GM18909 (cell line): Measurements from ENCODE around the gene MACO1.

Source experiments
- ATAC-seq: cut with Tn5 transposase; IDR thresholded peaks from one replicate; pipeline ENCODE4 v1.9.1; 2021; ENCODE audit warnings: mild to moderate bottlenecking; ENCODE audit not compliant: unreplicated experiment, poor library complexity

Gene MACO1

GRCh38 chr1:25517476-25518394 lies 87.0 kb downstream of the MACO1 start:
- no peak for ATAC-seq

GRCh38 chr1:25519624-25520023 lies 88.9 kb downstream of the MACO1 start:
- no peak for ATAC-seq

- ATAC-seq = no peak
Measured at GRCh38 chr1:25520446-25521061, 89.9 kb downstream of the MACO1 start.

GRCh38 chr1:25522031-25522655 lies 91.4 kb downstream of the MACO1 start:
- ATAC-seq = no peak

GRCh38 chr1:25523542-25523941 lies 92.8 kb downstream of the MACO1 start:
- no peak for ATAC-seq

GRCh38 chr1:25524568-25525360 lies 94.1 kb downstream of the MACO1 start:
- ATAC-seq = no peak

GRCh38 chr1:25525361-25525688 lies 94.6 kb downstream of the MACO1 start:
- no peak for ATAC-seq

- ATAC-seq = no peak
Measured at GRCh38 chr1:25526753-25527152, 96.1 kb downstream of the MACO1 start.

GRCh38 chr1:25527226-25527846 lies 96.6 kb downstream of the MACO1 start:
- ATAC-seq = no peak

GRCh38 chr1:25527946-25528595 lies 97.4 kb downstream of the MACO1 start:
- no peak for ATAC-seq

- no peak for ATAC-seq
Measured at GRCh38 chr1:25528881-25529517, 98.3 kb downstream of the MACO1 start.

GRCh38 chr1:25529518-25530185 lies 99.0 kb downstream of the MACO1 start:
- ATAC-seq = no peak

- ATAC-seq = no peak
Measured at GRCh38 chr1:25530186-25531081, 99.7 kb downstream of the MACO1 start.

- ATAC-seq = no peak
Measured at GRCh38 chr1:25531082-25531461, 100.4 kb downstream of the MACO1 start.

- no peak for ATAC-seq
Measured at GRCh38 chr1:25532970-25533369, 102.3 kb downstream of the MACO1 start.

- no peak for ATAC-seq
Measured at GRCh38 chr1:25533775-25534409, 103.2 kb downstream of the MACO1 start.

GRCh38 chr1:25534410-25534788 lies 103.7 kb downstream of the MACO1 start:
- ATAC-seq = no peak
